Measurements from ENCODE around the gene CCDC136.

Gene CCDC136

GRCh38 chr7:128846781-128847444 is 55.1 kb downstream of the CCDC136 start:
- DNase-seq = no peak

- DNase-seq = no peak
Measured at GRCh38 chr7:128847721-128848211, 56.0 kb downstream of the CCDC136 start.

- no peak for DNase-seq
Measured at GRCh38 chr7:128848289-128849155, 56.8 kb downstream of the CCDC136 start.

GRCh38 chr7:128849156-128849515 is 57.4 kb downstream of the CCDC136 start:
- no peak for DNase-seq

GRCh38 chr7:128849804-128850490 is 58.2 kb downstream of the CCDC136 start:
- DNase-seq = no peak

- DNase-seq = no peak
Measured at GRCh38 chr7:128852537-128853254, 60.9 kb downstream of the CCDC136 start.

GRCh38 chr7:128853799-128854198 is 62.0 kb downstream of the CCDC136 start:
- DNase-seq = no peak

GRCh38 chr7:128854396-128854795 is 62.6 kb downstream of the CCDC136 start:
- DNase-seq = no peak

- DNase-seq = no peak
Measured at GRCh38 chr7:128855559-128855958, 63.8 kb downstream of the CCDC136 start.

- DNase-seq = no peak
Measured at GRCh38 chr7:128856001-128856718, 64.4 kb downstream of the CCDC136 start.

- no peak for DNase-seq
Measured at GRCh38 chr7:128858380-128859231, 66.8 kb downstream of the CCDC136 start.

GRCh38 chr7:128859232-128860157 is 67.7 kb downstream of the CCDC136 start:
- DNase-seq = no peak

- DNase-seq = no peak
Measured at GRCh38 chr7:128860158-128861073, 68.6 kb downstream of the CCDC136 start.

GRCh38 chr7:128861957-128862570 is 70.3 kb downstream of the CCDC136 start:
- DNase-seq = no peak

GRCh38 chr7:128862571-128863432 is 71.0 kb downstream of the CCDC136 start, which contains the start of gene ATP6V1F:
Gene ATP6V1F, plus strand, starts transcription at chr7:128862856. Its CDS starts 49 bp downstream, at chr7:128862905.
- DNase-seq = peak; percentile 98

GRCh38 chr7:128863433-128863989 is 71.7 kb downstream of the CCDC136 start:
- DNase-seq = peak; percentile 42

- no peak for DNase-seq
Measured at GRCh38 chr7:128865303-128865702, 73.5 kb downstream of the CCDC136 start.
